Dedifferentiated amniotic fluid mesenchymal stem cell (primary cell): ENCODE measurements around the gene ZMYM1.
"Not testable (repeated sequence)": the region's sequence is repeated elsewhere in the genome, so short reads cannot be mapped to it uniquely, and the experiment has no call there.

Experiments used
- DNase-seq: peaks from one replicate; pipeline ENCODE4 v3.0.0-alpha.2; 2016; ENCODE audit errors: extremely low spot score

The ZMYM1 gene

GRCh38 chr1:35079003-35079930 is at the start of gene ZMYM1:
Gene ZMYM1 (plus strand): TSS chr1:35079385. CDS start chr1:35093988, 14,603 bp downstream.
- DNase-seq, result peak; percentile 85

DNA sequence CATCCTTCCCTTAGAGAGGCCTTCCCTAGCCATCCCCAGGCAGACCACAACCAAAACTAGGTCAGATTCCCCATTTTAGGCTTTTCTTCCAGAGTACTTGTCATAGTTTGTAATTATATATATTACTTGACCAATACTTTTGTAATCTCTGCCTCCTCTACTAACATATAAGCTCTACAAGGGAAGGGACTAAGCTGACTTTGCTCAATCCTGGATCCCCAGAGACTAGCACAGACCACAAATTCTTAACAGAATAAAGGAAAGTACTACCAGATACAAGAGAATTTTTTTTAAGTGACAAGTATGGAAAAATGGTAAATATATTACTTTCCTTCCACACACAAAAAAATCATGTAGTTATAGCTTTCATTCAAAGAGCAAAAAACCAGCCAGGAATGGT is 49.4 kb upstream of the ZMYM1 start:
- no peak for DNase-seq

DNA sequence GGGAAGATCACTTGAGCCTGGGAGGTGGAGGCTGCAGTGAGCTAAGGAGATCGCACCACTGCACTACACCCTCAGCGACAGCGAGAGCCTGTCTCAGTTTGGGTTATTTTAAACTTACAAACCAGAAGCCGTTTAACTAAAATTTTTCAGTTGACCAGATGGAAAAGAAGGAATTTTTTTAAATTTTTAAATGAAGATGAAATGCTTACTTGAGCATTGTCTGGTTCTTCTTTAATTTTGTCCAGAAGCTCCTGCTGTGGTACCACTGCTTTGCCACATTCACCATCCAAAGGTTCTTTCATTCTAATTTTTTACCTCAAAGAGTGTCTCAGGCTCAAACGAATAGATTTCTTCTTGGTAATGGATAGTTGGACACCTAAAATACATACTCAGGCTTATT is 48.8 kb upstream of the ZMYM1 start:
- DNase-seq, result no peak

DNA sequence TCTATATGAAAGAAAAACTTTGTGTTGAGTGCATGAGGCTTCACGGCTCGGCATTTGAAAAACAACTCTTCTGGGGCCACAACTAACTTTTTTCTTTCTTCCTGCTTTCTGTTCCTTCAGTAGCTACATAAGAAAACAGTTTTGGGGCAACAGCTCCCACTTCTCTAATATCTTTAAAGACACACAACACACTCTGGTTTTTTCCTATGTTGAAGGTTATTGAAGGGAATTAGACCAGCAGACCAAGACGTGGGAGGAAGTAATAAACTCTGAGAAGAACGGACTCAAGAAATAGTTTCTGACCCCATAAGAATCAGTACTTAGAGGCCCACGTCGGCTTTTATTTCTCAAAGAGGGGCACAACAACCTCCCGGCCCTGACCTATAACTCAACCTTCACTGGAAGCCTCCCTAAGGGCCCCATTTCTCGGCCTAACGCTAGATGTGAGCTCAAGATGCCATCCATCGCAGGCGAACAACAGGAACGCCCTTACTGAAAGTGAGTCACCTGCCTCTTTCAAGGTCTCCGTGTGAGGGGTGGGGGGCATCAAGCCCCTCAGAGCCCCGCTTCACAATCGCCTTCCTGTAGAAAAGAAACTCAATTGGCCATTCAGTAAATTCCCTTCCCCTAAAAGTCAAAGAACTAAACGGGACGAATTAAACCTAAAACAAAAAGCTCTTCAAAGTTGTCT is 48.3 kb upstream of the ZMYM1 start:
- peak; percentile 26 for DNase-seq

DNA sequence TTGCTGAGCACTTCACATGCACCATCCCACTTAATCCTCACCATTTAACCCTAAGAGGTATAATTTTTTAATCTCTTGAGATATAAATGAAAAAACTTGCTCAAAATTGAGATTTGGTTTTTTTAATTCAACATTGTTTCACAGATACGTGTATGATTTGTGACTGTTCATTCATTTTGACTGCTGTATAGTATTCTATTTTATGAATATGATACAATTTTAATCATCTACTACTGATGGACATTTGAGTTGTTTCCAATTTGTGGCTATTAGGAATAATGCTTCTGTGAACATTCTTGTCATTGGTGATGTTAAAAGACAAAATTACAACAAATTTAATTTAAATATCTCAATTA is 46.8 kb upstream of the ZMYM1 start:
- DNase-seq, result no peak

- no peak for DNase-seq
Observed at GRCh38 chr1:35033346-35033745, 45.8 kb upstream of the ZMYM1 start.

DNA sequence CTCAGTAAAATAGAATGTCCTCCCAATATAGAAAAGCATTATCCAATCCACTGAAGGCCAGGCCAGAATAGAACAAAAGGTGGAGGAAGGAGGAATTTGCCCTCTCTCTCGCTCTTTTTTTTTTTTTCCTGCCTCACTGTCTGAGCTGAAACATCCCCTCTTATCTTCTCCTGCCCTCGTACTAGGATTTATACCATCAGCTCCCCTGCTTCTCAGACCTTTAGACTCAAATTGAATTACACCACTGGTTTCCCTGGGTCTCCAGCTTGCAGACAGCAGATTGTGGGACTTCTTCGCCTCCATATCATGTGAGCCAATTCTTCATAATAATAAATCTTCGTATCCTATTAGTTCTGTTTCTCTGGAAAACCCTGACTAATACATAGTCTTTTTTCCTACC is 42.6 kb upstream of the ZMYM1 start:
- no peak for DNase-seq

- DNase-seq, result no peak
Observed at GRCh38 chr1:35037206-35037605, 42.0 kb upstream of the ZMYM1 start.

DNA sequence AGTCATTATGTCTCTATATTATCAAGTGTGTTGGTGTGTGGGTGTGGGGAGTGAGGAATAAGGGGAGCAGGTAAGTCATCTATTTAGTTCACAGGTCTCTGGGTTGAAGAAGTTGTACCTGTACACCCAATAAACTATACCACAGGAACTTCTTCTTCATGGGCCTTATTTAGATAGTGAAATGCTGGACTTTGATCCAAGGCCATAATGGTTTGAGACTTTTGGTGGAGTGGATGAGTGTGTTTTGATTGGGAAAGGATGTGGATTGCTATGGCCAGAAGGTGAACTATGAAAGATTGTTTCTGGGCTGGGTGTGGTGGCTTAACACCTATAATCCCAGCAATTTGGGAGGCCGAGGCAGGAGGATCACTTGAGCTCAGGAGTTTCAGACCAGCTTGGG is 40.5 kb upstream of the ZMYM1 start:
- DNase-seq, result no peak

DNA sequence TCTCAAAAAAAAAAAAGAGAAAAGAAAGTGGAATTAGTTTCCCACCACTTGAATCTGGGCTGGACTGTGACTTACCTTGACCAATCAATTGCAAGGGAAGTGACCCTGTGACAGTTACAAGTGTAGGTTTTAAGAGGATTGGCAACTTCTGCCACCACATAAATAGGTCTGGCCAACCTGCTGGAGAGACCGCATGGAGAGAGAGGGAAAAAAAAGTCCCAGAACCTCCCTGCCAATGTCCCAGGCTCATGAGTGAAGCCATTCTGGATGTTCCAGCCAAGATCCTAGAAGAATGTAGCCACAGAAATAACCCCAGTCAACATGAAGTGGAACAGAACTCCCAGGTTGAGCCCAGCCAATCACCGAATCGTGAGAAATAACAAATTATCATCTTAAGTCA is 35.7 kb upstream of the ZMYM1 start:
- no peak for DNase-seq

- DNase-seq, result no peak
Observed at GRCh38 chr1:35044431-35044830, 34.8 kb upstream of the ZMYM1 start.

GRCh38 chr1:35046730-35047129 is 32.5 kb upstream of the ZMYM1 start:
- DNase-seq, result no peak

GRCh38 chr1:35047188-35047858 is 31.9 kb upstream of the ZMYM1 start:
- peak; percentile 78 for DNase-seq

- DNase-seq, result no peak
Observed at GRCh38 chr1:35049116-35049515, 30.1 kb upstream of the ZMYM1 start.

DNA sequence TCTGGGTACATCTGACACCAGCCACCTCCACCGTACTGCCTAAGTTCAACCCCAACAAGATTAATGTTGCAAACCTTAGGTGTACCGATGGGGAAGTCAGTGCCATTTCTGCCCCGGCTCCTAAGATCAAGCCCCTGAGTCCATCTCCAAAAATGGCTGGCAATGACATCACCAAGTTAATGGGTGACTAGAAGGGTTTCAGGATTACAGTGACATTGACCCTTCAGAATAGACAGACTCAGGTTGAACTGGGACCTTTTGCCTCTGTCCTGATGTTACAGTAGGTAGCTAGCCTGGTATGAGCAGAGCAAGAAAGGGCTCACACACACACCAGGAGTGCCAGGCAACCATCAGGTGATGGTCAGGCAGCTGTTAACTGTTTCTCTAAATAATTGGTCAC is 25.8 kb upstream of the ZMYM1 start:
- DNase-seq, result no peak

DNA sequence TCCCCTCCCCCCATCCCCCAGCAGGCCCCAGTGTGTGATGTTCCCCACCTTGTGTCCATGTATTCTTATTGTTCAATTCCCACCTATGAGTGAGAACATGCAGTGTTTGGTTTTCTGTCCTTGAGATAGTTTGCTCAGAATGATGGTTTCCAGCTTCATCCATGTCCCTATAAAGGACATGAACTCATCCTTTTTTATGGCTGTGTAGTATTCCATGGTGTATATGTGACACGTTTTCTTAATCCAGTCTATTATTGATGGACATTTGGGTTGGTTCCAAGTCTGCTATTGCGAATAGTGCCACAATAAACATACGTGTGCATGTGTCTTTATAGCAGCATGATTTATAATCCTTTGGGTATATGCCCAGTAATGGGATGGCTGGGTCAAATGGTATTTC is 24.9 kb upstream of the ZMYM1 start:
- not testable (repeated sequence) for DNase-seq

DNA sequence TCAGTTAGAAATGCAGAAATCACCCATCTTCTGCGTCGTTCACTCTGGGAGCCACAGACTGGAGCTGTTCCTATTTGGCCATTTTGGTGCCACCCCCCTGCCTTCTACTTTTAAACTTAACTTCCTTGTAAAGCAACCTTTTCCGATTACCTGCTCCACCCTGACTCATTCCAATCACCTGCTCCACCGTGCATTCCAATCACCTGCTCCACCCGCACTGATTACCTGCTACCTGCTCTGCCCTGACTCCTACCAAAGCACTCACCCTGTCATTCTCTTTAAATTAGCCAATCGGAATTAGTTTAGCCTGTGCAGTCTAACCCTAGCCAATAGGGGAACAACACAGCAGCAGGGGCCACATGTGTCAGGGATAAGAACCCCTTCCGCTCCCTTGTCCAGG is 20.9 kb upstream of the ZMYM1 start:
- DNase-seq, result not testable (repeated sequence)

- DNase-seq, result no peak
Observed at GRCh38 chr1:35058988-35059387, 20.2 kb upstream of the ZMYM1 start.

DNA sequence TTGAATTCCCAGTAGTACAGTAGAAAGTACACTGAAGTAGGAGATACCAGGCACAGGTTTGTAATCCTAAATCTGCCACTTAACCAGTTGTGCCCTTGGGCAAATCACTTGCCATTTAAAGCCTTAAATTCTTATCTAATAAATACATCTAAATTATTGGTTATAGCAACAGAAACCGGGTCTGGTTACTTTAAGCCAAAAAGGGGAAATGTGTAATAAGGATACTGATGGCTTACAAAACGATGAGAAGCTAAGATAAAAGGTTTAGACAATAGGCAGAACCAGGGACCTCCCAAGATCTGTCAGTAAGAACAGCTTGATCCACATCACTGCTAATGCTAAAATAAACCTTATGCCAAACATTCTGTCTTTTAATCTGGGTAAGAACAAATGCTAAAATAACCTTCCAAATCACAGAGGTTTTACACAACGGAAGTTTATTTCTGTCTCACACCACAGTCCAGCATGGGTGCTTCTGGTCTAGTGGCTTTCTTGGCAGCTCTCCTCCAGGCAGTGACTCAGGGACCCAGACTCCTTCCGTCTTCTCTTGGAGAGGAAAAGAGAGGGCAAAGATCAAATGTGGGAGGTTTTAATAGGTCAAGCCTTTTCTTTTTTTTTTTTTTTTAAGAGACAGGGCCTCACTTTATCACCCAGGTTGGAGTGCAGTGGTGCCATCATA is 16.5 kb upstream of the ZMYM1 start:
- no peak for DNase-seq

GRCh38 chr1:35064265-35064664 is 14.9 kb upstream of the ZMYM1 start:
- no peak for DNase-seq

- no peak for DNase-seq
Observed at GRCh38 chr1:35069746-35070145, 9.4 kb upstream of the ZMYM1 start.

DNA sequence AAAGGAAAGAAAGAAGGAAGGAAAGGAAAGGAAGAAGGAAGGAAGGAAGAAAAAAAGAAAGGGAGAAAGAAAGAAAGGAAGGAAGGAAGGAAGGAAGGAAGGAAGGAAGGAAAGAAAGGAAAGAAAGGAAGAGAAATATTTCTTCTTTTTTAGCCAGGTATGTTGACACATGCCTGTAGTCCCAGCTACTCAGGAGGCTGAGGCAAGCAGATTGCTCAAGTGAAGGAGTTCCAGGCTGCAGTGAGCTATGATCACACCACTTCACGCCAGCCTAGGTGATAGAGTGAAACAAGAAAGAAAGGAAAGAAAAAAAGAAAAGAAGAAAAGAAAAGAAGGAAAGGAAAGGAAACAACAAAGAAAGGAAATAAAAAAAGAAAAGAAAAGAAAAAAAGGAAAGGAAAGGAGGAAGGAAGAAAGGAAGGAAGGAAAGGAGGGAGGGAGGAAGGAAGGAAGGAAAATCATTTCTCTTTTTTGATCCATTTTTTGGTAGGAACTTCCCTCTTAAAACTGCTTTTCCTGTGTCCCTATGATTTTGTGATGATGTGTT is 5.8 kb upstream of the ZMYM1 start:
- no peak for DNase-seq
